Endothelial cell of umbilical vein (primary cell): ENCODE results near the gene ABLIM1. TPM values are rescaled to one million over a fixed set of nuclear protein-coding genes. Genes with fewer than 3 reads are reported as not detected.

ENCODE experiments used
- BruUV-seq: library from RNA; stranded (reverse); fragments of 400-500 nt; replicated peaks from 2 replicates; lab custom pipeline; 2021; lab: Mats Ljungman, UMichigan
- CTCF ChIA-PET: fragments of 300-600, 350-600 bp; sonication (Branson Sonifier 250); formaldehyde crosslinking; loops from one replicate; lab custom pipeline; 2021; ENCODE audit warnings: antibody characterized with exemption, inconsistent platforms; lab: Charles Lee
- POLR2A ChIA-PET: fragments of 300-600, 350-600 bp; sonication (Branson Sonifier 250); formaldehyde crosslinking; loops from one replicate; lab custom pipeline; 2021; ENCODE audit warnings: antibody characterized with exemption, inconsistent platforms; lab: Charles Lee
- DNase-seq: peaks from one replicate; pipeline ENCODE4 v3.0.0-alpha.2; 2011; ENCODE audit warnings: low read depth, low spot score
- FAIRE-seq: peaks from 2 replicates; lab custom pipeline; 2011; peaks lifted over from hg19 to GRCh38; lab: Jason Lieb, UNC
- H2AFZ ChIP-seq: 2 replicates; pipeline ENCODE4 v1.6.0; 2012; ENCODE audit warnings: low read depth, low read length, control low read depth, inconsistent platforms
- H3K27ac ChIP-seq: 2 replicates; pipeline ENCODE4 v1.5.1; 2011; ENCODE audit warnings: low read depth, mild to moderate bottlenecking, control low read depth, low read length, moderate library complexity; ENCODE audit not compliant: insufficient read depth
- H3K27me3 ChIP-seq, 2 experiments: 2 replicates each; pipeline versions ENCODE4 v1.6.0 to v1.6.1; 2011; ENCODE audit warnings: low read length in 2 of 2, mixed read lengths in 1 of 2; ENCODE audit not compliant: control insufficient read depth in 2 of 2, insufficient read depth in 2 of 2
- H3K36me3 ChIP-seq, 2 experiments: 2 replicates in 1 of 2; 3 replicates in 1 of 2; pipeline ENCODE4 v1.5.1; 2011; ENCODE audit warnings: low read length in 2 of 2, mild to moderate bottlenecking in 1 of 2, moderate library complexity in 1 of 2; ENCODE audit not compliant: control insufficient read depth in 2 of 2, insufficient read depth in 2 of 2; ENCODE audit errors: extremely low read depth in 1 of 2
- H3K4me1 ChIP-seq: 3 replicates; pipeline ENCODE4 v1.5.1; 2011; ENCODE audit warnings: mild to moderate bottlenecking, low read length; ENCODE audit not compliant: control insufficient read depth, insufficient read depth; ENCODE audit errors: extremely low read depth
- H3K4me2 ChIP-seq: 2 replicates; pipeline ENCODE4 v1.6.1; 2011; ENCODE audit warnings: low read length, control low read depth, mixed read lengths; ENCODE audit not compliant: insufficient read depth
- H3K4me3 ChIP-seq, 3 experiments: fragments of 200-600 bp in 1 of 3; sonication (generic), shearing (Covaris generic) in 1 of 3; replicated peaks in 1 of 3; 2 replicates each; pipeline ENCODE4 v1.5.1; 2011 to 2016; ENCODE audit warnings: control low read depth in 3 of 3, low read length in 3 of 3, mild to moderate bottlenecking in 2 of 3, inconsistent platforms in 1 of 3, low read depth in 1 of 3, moderate library complexity in 1 of 3; ENCODE audit not compliant: insufficient read depth in 1 of 3
- H3K79me2 ChIP-seq: 2 replicates; pipeline ENCODE4 v1.6.0; 2012; ENCODE audit warnings: low read length, inconsistent platforms; ENCODE audit not compliant: control insufficient read depth, insufficient read depth
- H3K9ac ChIP-seq: replicated peaks from 2 replicates; pipeline ENCODE3; 2011; ENCODE audit warnings: low read length, control low read depth; ENCODE audit not compliant: insufficient read depth; ENCODE audit errors: extremely low read depth
- H3K9me1 ChIP-seq: replicated peaks from 3 replicates; pipeline ENCODE4 v1.6.0; 2011; ENCODE audit warnings: mild to moderate bottlenecking, low read length; ENCODE audit not compliant: control insufficient read depth, insufficient read depth; ENCODE audit errors: extremely low read depth
- H3K9me3 ChIP-seq: replicated peaks from 2 replicates; pipeline ENCODE4 v1.5.1; 2012; ENCODE audit warnings: low read length, inconsistent platforms; ENCODE audit not compliant: control insufficient read depth, insufficient read depth
- H4K20me1 ChIP-seq: replicated peaks from 2 replicates; pipeline ENCODE3; 2011; ENCODE audit warnings: mild to moderate bottlenecking, low read length; ENCODE audit not compliant: control insufficient read depth, insufficient read depth; ENCODE audit errors: extremely low read depth
- CTCF ChIP-seq, 2 donors: IDR thresholded peaks; 1 replicate in 1 of 2; 2 replicates in 1 of 2; pipeline ENCODE4 v1.5.1; 2011; ENCODE audit warnings: low read length in 2 of 2, mild to moderate bottlenecking in 2 of 2, moderate library complexity in 2 of 2, control low read depth in 1 of 2, inconsistent platforms in 1 of 2, low read depth in 1 of 2; ENCODE audit not compliant: insufficient read depth in 1 of 2; ENCODE audit errors: extremely low read depth in 1 of 2
- EZH2 ChIP-seq: IDR thresholded peaks from 2 replicates; pipeline ENCODE4 v1.6.1; 2012; ENCODE audit warnings: borderline replicate concordance, low read depth, mild to moderate bottlenecking, moderate library complexity, low read length, inconsistent platforms; ENCODE audit not compliant: severe bottlenecking
- FOS ChIP-seq: IDR thresholded peaks from 2 replicates; pipeline ENCODE4 v1.6.1; 2011; ENCODE audit warnings: mild to moderate bottlenecking, low read length, moderate library complexity, borderline replicate concordance; ENCODE audit not compliant: insufficient read depth
- JUN ChIP-seq: IDR thresholded peaks from 2 replicates; pipeline ENCODE4 v1.6.1; 2011; ENCODE audit warnings: borderline replicate concordance, low read depth; ENCODE audit not compliant: insufficient read length, insufficient read depth
- MYC ChIP-seq: IDR thresholded peaks from one replicate; pipeline ENCODE4 v1.6.1; 2011; ENCODE audit warnings: mild to moderate bottlenecking, low read depth, low read length
- POLR2A ChIP-seq: IDR thresholded peaks from 2 replicates; pipeline ENCODE4 v1.6.1; 2012; ENCODE audit warnings: low read depth, mild to moderate bottlenecking, control low read depth, low read length
- POLR2AphosphoS5 ChIP-seq: IDR thresholded peaks from 2 replicates; pipeline ENCODE4 v1.6.1; 2012; ENCODE audit warnings: low read depth, mild to moderate bottlenecking, control low read depth, low read length, moderate library complexity; ENCODE audit not compliant: insufficient read depth
- dilution Hi-C: fragments of 300-500 bp; cut with MboI; formaldehyde crosslinking; loops from one replicate; pipeline ENCODE4 v1.15.0; 2019; ENCODE audit warnings: low sequenced_read_pairs; ENCODE audit not compliant: extremely low pct_ligation_motif_present
- intact Hi-C: fragments of 100-400 bp; cut with micrococcal nuclease; formaldehyde crosslinking; loops from one replicate; pipeline ENCODE4 v1.10.0; 2022
- polyA plus RNA-seq, 4 experiments: library from polyadenylated mRNA; depleted of rRNA in 3 of 4; stranded (reverse) in 3 of 4; unstranded in 1 of 4; fragments of >200 nt; gene quantifications; 2 replicates each; pipeline versions ENCODE4 v1.2.1 to v1.2.3, GENCODE V29; 2011 to 2012; ENCODE audit warnings: missing spikeins in 1 of 4
- total RNA-seq: library from RNA; stranded (reverse); gene quantifications from 2 replicates; pipeline ENCODE4 v1.2.3, GENCODE V29; 2021
- TF ChIP-seq, protein P1 (sequence below): IDR thresholded peaks from 2 replicates; pipeline ENCODE4 v1.6.1; 2011; ENCODE audit not compliant: insufficient read depth, insufficient read length

The ABLIM1 gene
- total and polyA plus RNA-seq, 2 donors (not counting 3 experiments of a cell fraction or from before 2014, with no cell fraction given), result 128 to 235 TPM

DNA sequence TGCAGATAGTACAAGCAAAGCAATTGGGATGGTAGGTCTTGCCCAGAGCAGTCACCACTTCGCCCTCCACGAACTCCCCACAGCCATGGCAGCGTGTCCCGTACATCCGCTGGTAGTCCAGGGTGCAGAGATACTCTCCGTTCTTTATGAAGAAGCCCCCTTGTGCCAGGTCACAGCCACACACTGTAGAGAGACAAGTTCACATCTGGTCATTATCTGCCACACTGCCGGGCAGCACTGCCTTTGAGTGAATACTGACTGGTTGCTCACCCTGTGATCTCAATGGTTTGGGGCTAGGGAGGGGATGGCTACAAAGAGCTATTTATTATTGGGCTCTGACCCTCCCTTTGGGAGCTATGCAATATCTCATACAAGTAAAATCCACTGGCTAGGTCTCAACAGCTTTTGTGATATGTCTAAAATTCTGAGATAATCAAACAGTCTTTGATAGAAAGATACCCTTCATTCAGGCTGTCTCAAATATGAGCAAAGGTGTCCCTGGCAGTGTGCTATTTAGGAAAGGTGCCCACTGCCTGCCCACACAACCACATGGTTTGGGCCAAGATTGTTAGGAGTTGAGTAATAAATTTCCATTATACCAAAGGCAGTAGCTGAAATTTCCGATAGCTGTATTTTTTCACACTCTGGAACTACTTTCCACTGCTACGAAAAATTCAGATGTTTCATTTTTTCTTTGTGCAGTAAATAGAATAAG, 82.5 kb downstream of the ABLIM1 start:
- no TSS peak for BruUV-seq
- DNase-seq (no peak), FAIRE-seq (no peak)
- H3K36me3 ChIP-seq, result peaks cover 0 to 4% of the 10 kb centered on the region in 2 experiments
- intact Hi-C loops, result no loop called here
- no peak overlapping the region for H3K27ac ChIP-seq
- H3K79me2 ChIP-seq, result no peaks in the 10 kb centered on the region
- H2AFZ ChIP-seq, result no peak overlapping the region
- no peaks in the 10 kb centered on the region for H4K20me1 ChIP-seq
- H3K27me3 ChIP-seq, result no peaks in the 10 kb centered on the region
- TF ChIP-seq POLR2A (no peak), EZH2 (no peak), MYC (no peak), FOS (no peak), JUN (no peak), POLR2AphosphoS5 (no peak), CTCF (IDR thresholded peaks at IDR 0.05; ENCODE audit: extremely low read depth in 1 of 2, insufficient read depth in 1 of 2, low read depth in 1 of 2, low read length in 2 of 2) (no peak)
- TF ChIP-seq, protein P1, sequence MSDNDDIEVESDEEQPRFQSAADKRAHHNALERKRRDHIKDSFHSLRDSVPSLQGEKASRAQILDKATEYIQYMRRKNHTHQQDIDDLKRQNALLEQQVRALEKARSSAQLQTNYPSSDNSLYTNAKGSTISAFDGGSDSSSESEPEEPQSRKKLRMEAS, result no peak
- CTCF ChIA-PET, result interaction anchor here (0.7 to 2.3 kb wide), 3 partner anchors 28 to 119 kb away, joined by 3 to 6 read pairs (median 5); no protein-coding TSS in a partner anchor
- no peak overlapping the region for H3K9ac ChIP-seq
- no peak overlapping the region for H3K4me3 ChIP-seq
- no peaks in the 10 kb centered on the region for H3K9me3 ChIP-seq
- dilution Hi-C loops, result no loop called here
- peaks cover 10% of the 10 kb centered on the region for H3K4me1 ChIP-seq
- POLR2A ChIA-PET, result no interaction called here
- no peak overlapping the region for H3K4me2 ChIP-seq
- H3K9me1 ChIP-seq, result no peaks in the 10 kb centered on the region
